CD14-positive monocyte (primary cell): ENCODE results near the gene DPH3. TPM values are rescaled to one million over a fixed set of nuclear protein-coding genes. Genes with fewer than 3 reads are reported as not detected.
A peak's percentile ranks its signal among the peaks of the same experiment; 100 is the strongest.
"Not testable (repeated sequence)": the region's sequence is repeated elsewhere in the genome, so short reads cannot be mapped to it uniquely, and the experiment has no call there.

Experiments
- DNase-seq, 3 donors: peaks; one replicate each; pipeline ENCODE4 v3.0.0-alpha.2; 2011 to 2022
- H2AFZ ChIP-seq: 2 replicates; pipeline ENCODE4 v1.6.0; 2012; ENCODE audit warnings: mild to moderate bottlenecking, low read depth, low read length, inconsistent platforms; ENCODE audit not compliant: insufficient read depth, poor library complexity, severe bottlenecking
- H3K27ac ChIP-seq, 2 donors: 1 replicate in 1 of 2; 2 replicates in 1 of 2; pipeline ENCODE4 v1.5.1; 2012 to 2013; ENCODE audit warnings: low read length in 2 of 2, control low read depth in 1 of 2, inconsistent platforms in 1 of 2, low read depth in 1 of 2, mild to moderate bottlenecking in 1 of 2
- H3K27me3 ChIP-seq, 2 donors: one replicate each; pipeline versions ENCODE4 v1.6.0 to v1.6.1; 2011 to 2013; ENCODE audit warnings: low read length in 2 of 2; ENCODE audit not compliant: control insufficient read depth in 2 of 2, insufficient read depth in 2 of 2
- H3K36me3 ChIP-seq, 2 donors: replicated peaks in 1 of 2; 1 replicate in 1 of 2; 2 replicates in 1 of 2; pipeline versions ENCODE4 v1.5.1 to v1.6.1; 2012 to 2013; ENCODE audit warnings: low read length in 2 of 2, control low read depth in 1 of 2, inconsistent platforms in 1 of 2, mild to moderate bottlenecking in 1 of 2; ENCODE audit not compliant: insufficient read depth in 2 of 2, control insufficient read depth in 1 of 2
- H3K4me1 ChIP-seq, 2 donors: 1 replicate in 1 of 2; 2 replicates in 1 of 2; pipeline versions ENCODE4 v1.5.1 to v1.6.1; 2012 to 2013; ENCODE audit warnings: low read length in 2 of 2, control low read depth in 1 of 2, inconsistent platforms in 1 of 2, mild to moderate bottlenecking in 1 of 2, moderate library complexity in 1 of 2; ENCODE audit not compliant: insufficient read depth in 2 of 2, control insufficient read depth in 1 of 2
- H3K4me2 ChIP-seq: replicated peaks from 2 replicates; pipeline ENCODE3; 2012; ENCODE audit warnings: low read length, moderate library complexity, mild to moderate bottlenecking; ENCODE audit not compliant: poor library complexity, severe bottlenecking; ENCODE audit errors: extremely low read depth
- H3K4me3 ChIP-seq, 3 experiments: fragments of 200-600 bp in 1 of 3; sonication (generic) in 1 of 3; replicated peaks in 1 of 3; 1 replicate in 2 of 3; 2 replicates in 1 of 3; pipeline ENCODE4 v1.5.1; 2011 to 2013; ENCODE audit warnings: low read length in 3 of 3, mild to moderate bottlenecking in 3 of 3, control low read depth in 2 of 3, low read depth in 2 of 3, inconsistent platforms in 1 of 3, moderate library complexity in 1 of 3
- H3K79me2 ChIP-seq: 2 replicates; pipeline ENCODE4 v1.6.0; 2012; ENCODE audit warnings: mild to moderate bottlenecking, control low read depth, inconsistent platforms, low read length, moderate library complexity; ENCODE audit not compliant: insufficient read depth
- H3K9ac ChIP-seq: 2 replicates; pipeline ENCODE4 v1.6.0; 2017; ENCODE audit warnings: low read length, mild to moderate bottlenecking; ENCODE audit not compliant: insufficient read depth, poor library complexity, severe bottlenecking
- H3K9me3 ChIP-seq, 2 donors: replicated peaks in 1 of 2; 1 replicate in 1 of 2; 2 replicates in 1 of 2; pipeline versions ENCODE4 v1.5.1 to v1.6.1; 2012 to 2013; ENCODE audit warnings: low read length in 2 of 2, control low read depth in 1 of 2; ENCODE audit not compliant: control insufficient read depth in 1 of 2, insufficient read depth in 1 of 2
- H4K20me1 ChIP-seq: 2 replicates; pipeline ENCODE4 v1.6.0; 2012; ENCODE audit warnings: mild to moderate bottlenecking, low read length, control low read depth, moderate library complexity; ENCODE audit not compliant: insufficient read depth
- H3K27ac Mint-ChIP-seq, 7 donors: one replicate each; pipeline ENCODE4 v1.8.0; 2020; ENCODE audit warnings: mild to moderate bottlenecking in 7 of 7, mixed read lengths in 7 of 7, moderate library complexity in 6 of 7, inconsistent platforms in 2 of 7
- H3K27me3 Mint-ChIP-seq, 3 donors: one replicate each; pipeline ENCODE4 v1.8.0; 2021 to 2022; ENCODE audit warnings: low read depth in 3 of 3, mild to moderate bottlenecking in 3 of 3, mixed read lengths in 3 of 3, moderate library complexity in 3 of 3, inconsistent platforms in 1 of 3
- H3K36me3 Mint-ChIP-seq, 2 donors: one replicate each; pipeline ENCODE4 v1.8.0; 2020; ENCODE audit warnings: mixed read lengths in 2 of 2, inconsistent platforms in 1 of 2, mild to moderate bottlenecking in 1 of 2
- H3K4me1 Mint-ChIP-seq: one replicate; pipeline ENCODE4 v1.8.0; 2020; ENCODE audit warnings: mild to moderate bottlenecking, mixed read lengths
- H3K4me3 Mint-ChIP-seq, 2 donors: one replicate each; pipeline ENCODE4 v1.8.0; 2020; ENCODE audit warnings: mild to moderate bottlenecking in 2 of 2, mixed read lengths in 2 of 2, moderate library complexity in 1 of 2
- H3K9me3 Mint-ChIP-seq, 7 donors: one replicate each; pipeline ENCODE4 v1.8.0; 2020 to 2022; ENCODE audit warnings: mixed read lengths in 7 of 7, mild to moderate bottlenecking in 6 of 7, moderate library complexity in 6 of 7, inconsistent platforms in 2 of 7
- WGBS: methylation state at CpG from one replicate; pipeline ENCODE4 v1.1.5; 2013; ENCODE audit warnings: missing lambda C conversion rate; ENCODE audit not compliant: insufficient coverage; 5-methylcytosine and 5-hydroxymethylcytosine counted together
- intact Hi-C, 2 donors: fragments of 100-400 bp; cut with micrococcal nuclease; formaldehyde crosslinking; loops; one replicate each; pipeline versions ENCODE4 v1.15.0 to v1.15.1; 2023
- polyA plus RNA-seq, 3 donors: library from polyadenylated mRNA; depleted of rRNA in 1 of 3; unstranded in 2 of 3; stranded (reverse) in 1 of 3; fragments of 300-500 nt in 2 of 3; fragments of >200 nt in 1 of 3; fragmentation: Illumina TruSeq in 2 of 3; gene quantifications; 1 replicate in 2 of 3; 2 replicates in 1 of 3; pipeline ENCODE4 v1.2.3, GENCODE V29; 2012 to 2021
- TF ChIP-seq, protein P1 (sequence below): fragments of 200-600 bp; IDR thresholded peaks from one replicate; pipeline ENCODE4 v1.8.0; 2022; ENCODE audit warnings: antibody characterized with exemption, mild to moderate bottlenecking

DPH3 gene
- polyA plus RNA-seq, 3 donors, result 9.2 to 42.0 (median 33.7) TPM

DNA sequence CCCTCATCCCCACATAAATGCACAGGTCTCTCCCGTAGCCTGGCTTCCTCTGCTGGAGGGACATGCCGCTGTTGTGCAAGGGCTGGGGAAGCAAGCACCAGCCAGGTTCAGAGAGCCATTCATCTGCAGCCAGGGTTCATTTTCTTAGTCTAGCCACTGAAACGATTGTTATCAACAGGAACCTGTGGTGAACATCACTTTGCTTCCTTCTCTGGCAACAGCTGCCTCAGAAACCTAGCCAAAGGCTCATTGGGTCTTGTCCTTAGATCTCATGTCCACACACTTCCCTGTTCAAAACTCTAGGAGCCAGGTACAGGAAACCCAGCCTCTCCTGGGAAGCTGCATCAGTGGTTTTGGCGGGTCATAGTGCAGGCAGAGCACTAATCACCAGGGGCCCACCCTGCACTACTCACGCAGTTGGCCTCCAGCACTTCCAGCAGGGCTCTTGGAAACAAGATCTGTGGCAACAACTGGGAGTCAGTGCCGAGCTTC lies 47.3 kb upstream of the DPH3 start:
- H3K79me2 ChIP-seq, result no peaks in the 10 kb centered on the region
- TF ChIP-seq, protein P1, sequence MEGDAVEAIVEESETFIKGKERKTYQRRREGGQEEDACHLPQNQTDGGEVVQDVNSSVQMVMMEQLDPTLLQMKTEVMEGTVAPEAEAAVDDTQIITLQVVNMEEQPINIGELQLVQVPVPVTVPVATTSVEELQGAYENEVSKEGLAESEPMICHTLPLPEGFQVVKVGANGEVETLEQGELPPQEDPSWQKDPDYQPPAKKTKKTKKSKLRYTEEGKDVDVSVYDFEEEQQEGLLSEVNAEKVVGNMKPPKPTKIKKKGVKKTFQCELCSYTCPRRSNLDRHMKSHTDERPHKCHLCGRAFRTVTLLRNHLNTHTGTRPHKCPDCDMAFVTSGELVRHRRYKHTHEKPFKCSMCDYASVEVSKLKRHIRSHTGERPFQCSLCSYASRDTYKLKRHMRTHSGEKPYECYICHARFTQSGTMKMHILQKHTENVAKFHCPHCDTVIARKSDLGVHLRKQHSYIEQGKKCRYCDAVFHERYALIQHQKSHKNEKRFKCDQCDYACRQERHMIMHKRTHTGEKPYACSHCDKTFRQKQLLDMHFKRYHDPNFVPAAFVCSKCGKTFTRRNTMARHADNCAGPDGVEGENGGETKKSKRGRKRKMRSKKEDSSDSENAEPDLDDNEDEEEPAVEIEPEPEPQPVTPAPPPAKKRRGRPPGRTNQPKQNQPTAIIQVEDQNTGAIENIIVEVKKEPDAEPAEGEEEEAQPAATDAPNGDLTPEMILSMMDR, result no peak
- peak overlapping the region in 1 of 7 donors; percentile 61 for H3K27ac Mint-ChIP-seq
- H3K36me3 ChIP-seq, result peaks cover 33 to 62% of the 10 kb centered on the region in 2 donors
- DNase-seq, result peak in 1 of 3 donors; percentile 17
- H3K4me3 Mint-ChIP-seq, result no peak overlapping the region
- H4K20me1 ChIP-seq, result no peaks in the 10 kb centered on the region
- H3K27me3 ChIP-seq, result no peaks in the 10 kb centered on the region
- no peaks in the 10 kb centered on the region for H3K9me3 ChIP-seq
- H3K27me3 Mint-ChIP-seq, result no peaks in the 10 kb centered on the region
- H3K36me3 Mint-ChIP-seq, result peaks cover 62 to 68% of the 10 kb centered on the region in 2 donors
- no peaks in the 10 kb centered on the region for H3K4me1 ChIP-seq
- H3K9ac ChIP-seq, result no peak overlapping the region
- 8% methylated on average over 5 of the region's 6 CpGs for WGBS
- intact Hi-C loops, result no loop called here
- H3K4me3 ChIP-seq, result no peak overlapping the region
- no peak overlapping the region for H2AFZ ChIP-seq
- H3K4me1 Mint-ChIP-seq, result peaks cover 15% of the 10 kb centered on the region
- no peak overlapping the region for H3K27ac ChIP-seq
- no peak overlapping the region for H3K4me2 ChIP-seq
- H3K9me3 Mint-ChIP-seq, result no peaks in the 10 kb centered on the region

- H3K4me3 ChIP-seq, H3K27me3 ChIP-seq, H3K27me3 Mint-ChIP-seq, H3K9me3 ChIP-seq, H2AFZ ChIP-seq, intact Hi-C loops, H4K20me1 ChIP-seq, H3K27ac Mint-ChIP-seq, H3K4me2 ChIP-seq, H3K79me2 ChIP-seq, DNase-seq, H3K9me3 Mint-ChIP-seq, H3K27ac ChIP-seq, H3K9ac ChIP-seq, H3K4me3 Mint-ChIP-seq, H3K4me1 ChIP-seq: not testable (repeated sequence)
- 100% methylated on average over 3 of the region's 7 CpGs for WGBS
- peaks cover 15% of the 10 kb centered on the region for H3K4me1 Mint-ChIP-seq
- H3K36me3 Mint-ChIP-seq, result peaks cover 62 to 67% of the 10 kb centered on the region in 2 donors
- H3K36me3 ChIP-seq, result peaks cover 24 to 62% of the 10 kb centered on the region in 2 donors
These were observed 45.7 kb upstream of the DPH3 start for GRCh38 chr3:16310486-16310885.
